NCI-H1105 (cell line): ENCODE data around the gene G0S2.
"Not testable (repeated sequence)": the region's sequence is repeated elsewhere in the genome, so short reads cannot be mapped to it uniquely, and the experiment has no call there.

Source experiments
- DNase-seq: peaks from one replicate; lab custom pipeline; 2025; lab: John Stamatoyannopoulos, UW

Gene G0S2

DNA sequence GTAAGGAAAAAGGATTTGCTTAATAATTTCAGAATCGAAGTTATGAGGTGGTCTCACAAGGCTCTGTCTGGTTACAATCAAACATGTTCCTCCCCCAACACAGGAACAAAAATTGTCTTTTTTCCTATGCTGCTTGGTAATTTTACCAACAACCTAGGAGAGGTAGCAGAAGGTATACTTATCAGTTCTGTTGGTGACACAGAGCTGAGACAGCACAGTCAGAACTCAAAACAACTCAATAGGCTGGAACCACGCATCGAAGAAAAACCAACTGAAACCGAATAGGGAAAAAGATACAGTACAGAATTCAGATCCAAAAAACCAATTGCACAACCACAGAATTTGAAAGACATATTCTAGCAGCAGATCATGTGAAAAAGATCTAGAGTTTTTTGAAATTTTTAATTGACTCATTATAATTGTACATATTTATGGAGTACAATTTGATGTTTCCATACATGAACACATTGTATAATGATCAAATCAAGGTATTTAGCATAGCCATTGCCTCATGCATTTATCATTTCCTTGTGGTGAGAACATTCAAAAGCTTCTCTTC lies 3.8 kb downstream of the G0S2 start:
- no peak for DNase-seq

- DNase-seq: no peak
Observed at GRCh38 chr1:209685821-209686220, 10.6 kb downstream of the G0S2 start.

DNA sequence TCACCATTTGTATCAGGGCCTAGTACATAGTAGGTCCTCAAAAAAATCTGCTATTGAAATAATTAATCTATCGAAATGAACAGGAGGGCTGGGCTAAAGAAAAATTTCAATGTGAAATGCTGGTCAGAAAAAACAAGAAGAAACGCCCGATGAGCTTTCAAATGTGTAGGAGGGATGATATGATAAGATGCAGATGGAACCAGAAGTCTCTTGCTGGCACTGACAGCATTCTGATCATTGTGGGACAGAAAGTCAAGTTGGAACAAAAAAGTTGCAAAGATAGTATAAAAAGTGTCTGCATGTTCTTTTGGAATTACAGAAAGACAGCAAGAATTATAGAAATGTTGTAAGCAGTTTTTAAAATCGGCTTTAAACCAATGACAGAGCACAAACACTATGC lies 11.1 kb downstream of the G0S2 start:
- DNase-seq: no peak

DNA sequence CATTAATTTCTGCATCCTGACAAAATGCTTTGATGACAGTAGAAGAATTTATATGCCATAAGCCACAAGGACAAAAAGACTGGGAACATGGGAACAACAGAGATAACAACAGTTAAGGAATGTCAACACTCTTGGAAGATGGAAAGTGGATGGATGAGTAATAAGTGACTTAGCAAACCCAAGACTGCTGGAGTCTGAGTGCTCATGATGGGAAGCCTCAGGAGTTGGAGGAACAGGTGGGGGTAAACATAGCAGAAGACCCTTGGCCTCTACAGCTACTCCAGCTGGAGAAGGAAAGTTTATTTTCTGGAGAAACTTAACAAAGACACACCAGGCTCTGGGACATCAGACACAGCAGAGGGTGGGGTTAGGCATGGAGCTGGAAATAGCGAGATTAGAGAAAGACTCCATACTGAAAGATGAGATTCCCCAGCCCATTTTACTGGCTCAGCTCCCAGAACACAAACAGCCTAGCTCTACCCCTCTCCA lies 13.6 kb downstream of the G0S2 start:
- DNase-seq: no peak

- no peak for DNase-seq
Observed at GRCh38 chr1:209689477-209689876, 14.3 kb downstream of the G0S2 start.

DNA sequence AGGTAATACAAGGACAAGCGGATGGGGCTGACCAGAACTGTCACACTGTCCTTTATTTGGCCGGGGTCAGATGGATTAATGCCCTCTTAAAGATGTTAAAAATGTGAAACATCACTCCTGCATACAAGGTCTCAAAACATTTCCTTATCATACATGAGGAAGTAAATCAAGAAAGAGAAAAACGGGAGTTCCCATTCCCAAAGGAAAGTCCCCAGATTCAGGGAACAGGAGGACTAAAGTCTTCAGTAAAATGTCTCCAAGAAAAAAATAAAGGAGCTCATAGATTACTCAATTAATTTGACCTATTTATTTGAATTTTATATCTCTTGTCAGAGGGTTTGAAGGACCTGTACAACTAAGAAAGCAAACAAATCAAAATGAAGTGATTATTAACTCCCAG lies 16.0 kb downstream of the G0S2 start:
- no peak for DNase-seq

GRCh38 chr1:209692296-209692695 lies 17.1 kb downstream of the G0S2 start:
- no peak for DNase-seq

DNA sequence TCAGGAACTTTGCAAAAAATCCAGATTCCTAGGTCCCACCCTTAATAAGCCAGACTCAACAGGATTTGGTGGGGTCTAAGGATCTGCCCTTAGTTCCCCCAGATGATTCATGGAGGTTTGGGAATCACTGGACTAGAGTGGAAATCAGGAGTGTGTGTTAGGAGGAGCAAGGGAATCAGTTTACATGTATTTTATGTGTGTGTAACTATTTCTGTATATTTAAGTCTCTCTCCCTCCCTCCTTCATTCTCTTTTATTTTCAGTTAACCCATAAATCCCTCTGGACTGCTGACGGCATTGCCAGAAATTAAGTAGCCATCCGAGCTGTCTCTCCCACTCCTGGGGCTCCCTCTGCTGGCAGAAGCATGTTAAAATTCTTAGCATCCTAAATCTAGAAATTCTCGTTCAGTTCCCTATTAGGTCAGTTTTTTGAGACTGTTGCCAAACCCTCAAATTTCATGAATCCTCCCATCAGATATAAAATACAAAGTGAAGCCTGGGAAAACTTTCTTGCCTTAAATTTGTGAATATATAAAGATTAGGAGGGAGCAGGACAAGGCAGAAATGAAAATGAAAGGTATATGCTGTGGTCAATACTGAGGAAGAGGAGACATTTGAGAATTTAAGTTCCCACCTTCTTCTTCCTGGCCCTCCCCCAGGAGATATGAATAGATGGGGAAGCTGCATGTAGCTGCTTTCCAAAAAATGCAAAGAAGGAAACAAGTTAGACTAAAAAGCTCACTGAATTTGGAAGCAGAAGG lies 17.7 kb downstream of the G0S2 start:
- peak; percentile 80 for DNase-seq

- no peak for DNase-seq
Observed at GRCh38 chr1:209696673-209697072, 21.5 kb downstream of the G0S2 start.

DNA sequence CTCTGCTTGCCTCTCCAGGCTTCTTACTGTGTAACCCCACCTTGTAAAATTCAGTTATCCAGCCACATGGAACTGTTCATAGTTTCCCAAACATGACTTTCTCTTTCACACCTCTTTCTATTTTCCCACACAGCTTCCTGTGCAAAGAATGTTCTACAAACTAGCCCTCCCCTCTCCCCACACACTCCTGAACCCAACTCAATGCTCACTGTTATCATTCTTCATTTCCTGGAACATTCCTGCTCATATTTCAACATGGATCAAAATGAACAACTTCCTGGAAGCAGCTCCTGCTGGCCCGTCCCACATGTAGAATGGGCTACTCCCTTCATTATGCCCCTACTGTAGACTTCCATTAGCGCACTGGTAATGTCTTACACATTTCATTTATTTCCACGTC lies 21.9 kb downstream of the G0S2 start:
- no peak for DNase-seq

DNA sequence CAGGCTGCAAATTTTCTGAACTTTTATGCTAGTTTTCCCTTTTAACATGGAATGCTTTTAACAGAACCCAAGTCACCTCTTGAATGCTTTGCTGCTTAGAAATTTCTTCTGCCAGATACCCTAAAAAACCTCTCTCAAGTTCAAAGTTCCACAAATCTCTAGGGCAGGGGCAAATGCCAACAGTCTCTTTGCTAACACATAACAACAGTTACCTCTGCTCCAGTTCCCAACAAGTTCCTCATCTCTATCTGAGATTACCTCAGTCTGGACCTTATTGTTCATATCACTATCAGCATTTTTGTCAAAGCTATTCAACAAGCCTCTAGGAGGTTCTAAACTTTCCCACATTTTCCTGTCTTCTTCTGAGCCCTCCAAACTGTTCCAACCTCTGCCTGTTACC lies 25.5 kb downstream of the G0S2 start:
- not testable (repeated sequence) for DNase-seq

- DNase-seq: no peak
Observed at GRCh38 chr1:209702832-209703231, 27.6 kb downstream of the G0S2 start.

DNA sequence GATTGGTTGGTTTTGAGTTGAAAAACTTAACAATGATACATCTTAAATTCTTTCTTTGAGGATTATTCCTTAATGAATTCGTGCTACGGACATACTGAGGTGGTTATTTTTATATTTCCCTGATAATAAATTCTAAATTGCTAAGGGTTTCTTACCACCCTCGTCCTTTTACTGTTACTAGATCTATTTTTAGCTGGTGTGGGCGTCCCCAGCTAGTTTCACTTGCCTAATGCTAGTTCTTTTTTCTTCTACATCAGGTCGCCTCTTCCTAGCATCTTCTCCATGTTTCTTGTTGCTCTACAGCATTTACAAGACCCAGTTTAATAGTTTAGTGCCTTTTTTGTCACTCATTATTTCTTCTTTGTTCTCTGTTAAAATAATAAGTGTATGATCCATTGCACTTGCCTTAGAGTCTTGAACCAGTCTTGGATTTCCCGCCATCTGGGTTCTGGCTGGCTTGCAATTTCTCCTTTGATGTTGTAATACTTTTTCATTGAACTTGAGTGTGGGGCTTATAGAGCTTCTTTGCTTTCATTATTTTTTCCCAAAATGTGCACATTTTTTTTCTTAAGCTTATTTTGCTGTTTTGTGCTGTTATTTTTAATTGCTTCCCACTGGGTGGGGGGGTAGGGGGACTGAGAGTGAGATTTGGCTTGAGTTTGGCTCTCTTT lies 28.8 kb downstream of the G0S2 start:
- no peak for DNase-seq

DNA sequence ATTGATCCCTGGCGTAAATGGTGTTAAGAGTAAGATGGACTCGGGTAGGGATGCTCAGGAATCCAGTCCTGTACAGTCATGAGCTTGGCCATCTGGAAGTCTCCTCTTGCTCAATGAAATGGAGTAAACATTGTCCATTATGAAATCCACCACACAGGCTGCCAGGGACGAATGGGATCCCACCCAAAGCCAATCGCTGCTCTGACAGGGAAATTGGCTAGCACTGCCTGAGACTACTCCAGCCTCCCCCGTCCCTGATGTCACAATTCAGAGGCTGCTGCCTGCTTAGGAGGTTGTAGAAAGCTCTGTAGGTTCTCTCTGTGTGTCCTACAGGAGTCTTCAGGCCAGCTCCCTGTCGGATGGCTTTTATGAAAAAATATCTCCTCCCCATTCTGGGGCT lies 29.4 kb downstream of the G0S2 start, which contains the start of gene HSD11B1:
Gene HSD11B1 (plus strand): TSS at position 263 of the 400 bp plus-strand sequence. CDS start 97 bp downstream, at position 360.
- DNase-seq: no peak

DNA sequence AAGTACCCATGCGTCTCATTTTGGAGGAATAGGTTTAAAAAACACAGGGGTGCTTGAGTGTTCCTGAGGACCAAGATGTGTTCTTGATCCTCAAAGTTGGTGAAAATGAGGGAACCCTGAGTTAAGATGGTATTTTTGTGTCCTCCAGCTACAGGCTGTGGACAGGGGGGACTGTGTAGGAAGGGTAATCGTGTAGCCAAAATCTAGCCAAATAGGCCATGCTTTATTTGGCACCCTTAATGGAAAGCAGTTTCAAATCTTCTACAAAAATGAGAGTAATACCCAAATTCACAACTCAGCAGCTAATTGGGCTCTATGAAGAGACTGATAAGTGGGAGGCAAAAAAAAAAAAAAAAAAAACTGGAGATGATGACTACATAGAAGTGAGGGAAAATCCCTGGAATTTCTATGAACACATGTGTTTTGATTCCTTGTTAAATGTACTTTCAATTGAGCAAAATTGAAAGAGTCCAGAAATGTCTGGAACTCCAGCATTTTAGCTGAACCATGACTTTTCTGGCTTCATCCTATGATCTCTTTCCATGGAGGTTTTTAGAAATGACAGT lies 29.9 kb downstream of the G0S2 start:
- DNase-seq: no peak

DNA sequence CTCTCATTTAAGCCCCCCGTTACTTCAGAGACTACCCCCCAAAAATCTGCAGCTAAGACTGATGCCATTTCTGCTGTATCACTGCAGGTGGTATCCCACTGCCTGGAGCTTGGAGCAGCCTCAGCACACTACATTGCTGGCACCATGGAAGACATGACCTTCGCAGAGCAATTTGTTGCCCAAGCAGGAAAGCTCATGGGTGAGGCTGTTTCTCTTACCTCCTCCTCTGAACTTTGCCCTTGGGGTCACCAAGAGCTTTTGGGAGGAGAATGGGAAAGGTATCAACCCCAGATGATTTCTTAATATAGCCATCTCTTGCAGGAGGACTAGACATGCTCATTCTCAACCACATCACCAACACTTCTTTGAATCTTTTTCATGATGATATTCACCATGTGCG lies 31.4 kb downstream of the G0S2 start:
- DNase-seq: no peak

GRCh38 chr1:209707308-209707707 lies 32.1 kb downstream of the G0S2 start:
- DNase-seq: no peak

DNA sequence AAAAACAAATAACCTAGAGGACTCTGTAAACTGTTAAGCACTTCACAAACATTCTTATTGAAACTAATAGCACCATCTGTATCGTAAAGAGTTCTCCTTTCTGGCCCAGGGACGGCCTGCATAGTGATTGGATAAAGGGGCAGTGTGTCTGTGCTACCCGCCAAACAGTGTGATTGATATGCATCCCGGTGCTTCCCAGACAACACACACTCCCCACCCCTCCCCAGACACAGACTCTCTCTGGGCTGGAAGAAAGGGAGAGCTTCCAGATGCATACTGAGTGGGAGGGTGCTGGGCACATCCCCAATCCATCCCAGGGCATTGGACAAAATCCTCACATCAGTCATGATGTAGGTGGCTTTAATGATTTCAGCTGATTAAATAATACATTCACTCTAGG lies 33.1 kb downstream of the G0S2 start:
- DNase-seq: no peak

- DNase-seq: no peak
Observed at GRCh38 chr1:209710093-209710492, 34.9 kb downstream of the G0S2 start.

DNA sequence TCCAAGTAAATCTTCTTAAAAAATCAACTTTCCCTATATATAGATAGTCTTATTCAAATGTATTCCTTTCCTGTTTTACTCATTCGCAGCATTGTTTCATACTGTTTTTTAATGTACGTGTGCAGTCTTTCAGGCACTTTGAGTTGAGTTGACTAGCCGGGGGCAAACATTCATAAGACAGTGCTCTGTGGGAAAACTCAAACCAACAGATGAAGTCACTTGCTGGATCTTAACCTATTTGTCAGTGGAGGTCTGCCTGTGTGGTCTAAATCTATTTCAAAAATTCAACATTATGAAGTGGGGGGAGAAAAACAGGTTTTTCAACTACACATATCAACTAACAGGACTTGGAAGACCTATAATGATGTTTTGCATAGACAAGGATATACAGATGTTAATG lies 35.6 kb downstream of the G0S2 start:
- DNase-seq: no peak

- no peak for DNase-seq
Observed at GRCh38 chr1:209714338-209714737, 39.1 kb downstream of the G0S2 start.

- DNase-seq: no peak
Observed at GRCh38 chr1:209715314-209715713, 40.1 kb downstream of the G0S2 start.

DNA sequence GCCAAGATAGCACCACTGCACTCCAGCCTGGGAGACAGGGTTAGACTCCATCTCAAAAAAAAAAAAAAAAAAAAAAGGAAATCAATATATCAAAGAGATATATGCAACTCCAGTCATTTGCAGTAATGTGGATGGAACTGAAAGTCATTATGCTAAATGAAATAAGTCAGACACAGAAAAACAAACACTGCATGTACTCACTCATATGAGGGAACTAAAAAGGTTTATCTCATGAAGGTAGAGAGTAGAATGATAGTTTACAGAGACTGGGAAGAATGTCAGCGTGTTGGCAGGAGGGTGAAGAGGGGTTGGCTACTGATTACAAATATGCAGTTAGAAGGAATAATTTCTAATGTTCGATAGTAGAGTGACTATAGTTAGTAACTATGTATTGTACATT lies 42.6 kb downstream of the G0S2 start:
- DNase-seq: no peak
